GM19452 (cell line): Measurements from ENCODE around the gene OPCML.

Source experiments
- ATAC-seq: cut with Tn5 transposase; IDR thresholded peaks from one replicate; pipeline ENCODE4 v1.9.1; 2021; ENCODE audit not compliant: unreplicated experiment

The OPCML gene

GRCh38 chr11:133202816-133203215, 329.5 kb downstream of the OPCML start:
- no peak for ATAC-seq

GRCh38 chr11:133198438-133198837, 333.9 kb downstream of the OPCML start:
- ATAC-seq: no peak

GRCh38 chr11:133197425-133197824, 334.9 kb downstream of the OPCML start:
- ATAC-seq: no peak

GRCh38 chr11:133191931-133192330, 340.4 kb downstream of the OPCML start:
- no peak for ATAC-seq

- no peak for ATAC-seq
Measured at GRCh38 chr11:133181667-133182066, 350.6 kb downstream of the OPCML start.

- ATAC-seq: no peak
Measured at GRCh38 chr11:133181066-133181465, 351.2 kb downstream of the OPCML start.

- ATAC-seq: no peak
Measured at GRCh38 chr11:133180201-133180600, 352.1 kb downstream of the OPCML start.

- no peak for ATAC-seq
Measured at GRCh38 chr11:133176748-133177147, 355.6 kb downstream of the OPCML start.

- no peak for ATAC-seq
Measured at GRCh38 chr11:133175103-133175502, 357.2 kb downstream of the OPCML start.

- ATAC-seq: no peak
Measured at GRCh38 chr11:133173810-133174412, 358.4 kb downstream of the OPCML start.

- ATAC-seq: no peak
Measured at GRCh38 chr11:133172349-133172748, 360.0 kb downstream of the OPCML start.

- no peak for ATAC-seq
Measured at GRCh38 chr11:133171374-133171773, 360.9 kb downstream of the OPCML start.

GRCh38 chr11:133168016-133168415, 364.3 kb downstream of the OPCML start:
- no peak for ATAC-seq

GRCh38 chr11:133166662-133167061, 365.6 kb downstream of the OPCML start:
- ATAC-seq: no peak

GRCh38 chr11:133164986-133165385, 367.3 kb downstream of the OPCML start:
- no peak for ATAC-seq

GRCh38 chr11:133163463-133164419, 368.6 kb downstream of the OPCML start:
- ATAC-seq: no peak

GRCh38 chr11:133162227-133162626, 370.1 kb downstream of the OPCML start:
- ATAC-seq: no peak

- no peak for ATAC-seq
Measured at GRCh38 chr11:133160754-133161153, 371.5 kb downstream of the OPCML start.

GRCh38 chr11:133156986-133157745, 375.1 kb downstream of the OPCML start:
- ATAC-seq: no peak

- ATAC-seq: no peak
Measured at GRCh38 chr11:133154781-133155180, 377.5 kb downstream of the OPCML start.

- ATAC-seq: no peak
Measured at GRCh38 chr11:133154076-133154475, 378.2 kb downstream of the OPCML start.

- ATAC-seq: no peak
Measured at GRCh38 chr11:133153031-133153430, 379.3 kb downstream of the OPCML start.
